ENCODE data around the gene CNPY1. TPM values are rescaled to one million over a fixed set of nuclear protein-coding genes. Genes with fewer than 3 reads are reported as not detected.

The CNPY1 gene
- total RNA-seq, 2 donors from 2014 or later = 0.33 TPM; not detected in 1

GRCh38 chr7:155557778-155558177, 11.4 kb upstream of the CNPY1 start:
- Histone ChIP-seq H3K9ac (ENCODE audit: extremely low read depth, low read length, poor library complexity, severe bottlenecking) (no peak overlapping the region), H3K27ac (ENCODE audit: low read depth, low read length) (no peak overlapping the region), H3K4me3 (ENCODE audit: low read length) (no peak overlapping the region), H3K9me3 (ENCODE audit: control insufficient read depth, low read length) (no peaks in the 10 kb centered on the region), H3K36me3 (ENCODE audit: control insufficient read depth, insufficient read depth, low read length) (no peaks in the 10 kb centered on the region), H3K27me3 (ENCODE audit: control insufficient read depth, insufficient read depth, low read length, poor library complexity, severe bottlenecking) (no peaks in the 10 kb centered on the region), H3K4me1 (ENCODE audit: control insufficient read depth, insufficient read depth, low read length) (no peaks in the 10 kb centered on the region)
- DNase-seq = no peak
- H3K27ac Mint-ChIP-seq = no peak overlapping the region
- no peaks in the 10 kb centered on the region for H3K9me3 Mint-ChIP-seq
- H3K27me3 Mint-ChIP-seq (ENCODE audit: insufficient read depth) = peaks cover 8% of the 10 kb centered on the region
- 90 to 92% methylated on average over 7 to 10 of the region's 10 CpGs for WGBS, 2 experiments (ENCODE audit: insufficient coverage in 1 of 2, insufficient read length in 1 of 2)
- H3K4me1 Mint-ChIP-seq = no peaks in the 10 kb centered on the region
- no peak for TF ChIP-seq CTCF (conservative IDR thresholded peaks at IDR 0.05)
- no peak overlapping the region for H3K4me3 Mint-ChIP-seq
- no peaks in the 10 kb centered on the region for H3K36me3 Mint-ChIP-seq (ENCODE audit: low read depth)

GRCh38 chr7:155556763-155557162, 10.4 kb upstream of the CNPY1 start:
- H3K4me1 ChIP-seq (ENCODE audit: control insufficient read depth, insufficient read depth, low read length) = no peaks in the 10 kb centered on the region
- TF ChIP-seq CTCF (conservative IDR thresholded peaks at IDR 0.05) = no peak
- Mint-ChIP-seq H3K27ac (no peak overlapping the region), H3K4me1 (no peaks in the 10 kb centered on the region), H3K4me3 (no peak overlapping the region), H3K36me3 (ENCODE audit: low read depth) (no peaks in the 10 kb centered on the region), H3K27me3 (ENCODE audit: insufficient read depth) (peaks cover 11% of the 10 kb centered on the region), H3K9me3 (no peaks in the 10 kb centered on the region)
- H3K4me3 ChIP-seq (ENCODE audit: low read length) = no peak overlapping the region
- no peak overlapping the region for H3K27ac ChIP-seq (ENCODE audit: low read depth, low read length)
- H3K27me3 ChIP-seq (ENCODE audit: control insufficient read depth, insufficient read depth, low read length, poor library complexity, severe bottlenecking) = no peaks in the 10 kb centered on the region
- no peak overlapping the region for H3K9ac ChIP-seq (ENCODE audit: extremely low read depth, low read length, poor library complexity, severe bottlenecking)
- WGBS, 2 experiments (ENCODE audit: insufficient coverage in 1 of 2, insufficient read length in 1 of 2) = 95 to 96% methylated on average over 9 of the region's 9 CpGs
- no peaks in the 10 kb centered on the region for H3K9me3 ChIP-seq (ENCODE audit: control insufficient read depth, low read length)
- no peaks in the 10 kb centered on the region for H3K36me3 ChIP-seq (ENCODE audit: control insufficient read depth, insufficient read depth, low read length)
- no peak for DNase-seq

GRCh38 chr7:155555116-155555695, 8.8 kb upstream of the CNPY1 start:
- Mint-ChIP-seq H3K36me3 (ENCODE audit: low read depth) (no peaks in the 10 kb centered on the region), H3K4me1 (no peaks in the 10 kb centered on the region), H3K4me3 (no peak overlapping the region), H3K9me3 (no peaks in the 10 kb centered on the region), H3K27ac (no peak overlapping the region), H3K27me3 (ENCODE audit: insufficient read depth) (peaks cover 7% of the 10 kb centered on the region)
- H3K36me3 ChIP-seq (ENCODE audit: control insufficient read depth, insufficient read depth, low read length) = no peaks in the 10 kb centered on the region
- H3K9me3 ChIP-seq (ENCODE audit: control insufficient read depth, low read length) = no peaks in the 10 kb centered on the region
- H3K9ac ChIP-seq (ENCODE audit: extremely low read depth, low read length, poor library complexity, severe bottlenecking) = no peak overlapping the region
- H3K4me1 ChIP-seq (ENCODE audit: control insufficient read depth, insufficient read depth, low read length) = no peaks in the 10 kb centered on the region
- no peak overlapping the region for H3K27ac ChIP-seq (ENCODE audit: low read depth, low read length)
- no peak for TF ChIP-seq CTCF (conservative IDR thresholded peaks at IDR 0.05)
- 94 to 96% methylated on average over 30 to 33 of the region's 33 CpGs for WGBS, 2 experiments (ENCODE audit: insufficient coverage in 1 of 2, insufficient read length in 1 of 2)
- H3K27me3 ChIP-seq (ENCODE audit: control insufficient read depth, insufficient read depth, low read length, poor library complexity, severe bottlenecking) = no peaks in the 10 kb centered on the region
- no peak for DNase-seq
- no peak overlapping the region for H3K4me3 ChIP-seq (ENCODE audit: low read length)
